Stimulated activated CD4-positive, alpha-beta T cell treated with anti-CD3 and anti-CD28 coated beads, TNF-alpha, amount 100 ng/mL, for 4 hours (primary cell): Measurements from ENCODE around the gene MCM6.

ENCODE experiments used
- DNase-seq, 3 experiments: peaks; one replicate each; pipeline ENCODE4 v3.0.0-alpha.2; 2020; ENCODE audit warnings: low read depth in 3 of 3

MCM6 gene

GRCh38 chr2:135863233-135863632 lies 13.0 kb downstream of the MCM6 start:
- DNase-seq: no peak

GRCh38 chr2:135862718-135863117 lies 13.5 kb downstream of the MCM6 start:
- no peak for DNase-seq

GRCh38 chr2:135853401-135853800 lies 22.8 kb downstream of the MCM6 start:
- no peak for DNase-seq

- no peak for DNase-seq
Observed at GRCh38 chr2:135851858-135852257, 24.4 kb downstream of the MCM6 start.

- no peak for DNase-seq
Observed at GRCh38 chr2:135850892-135851668, 25.2 kb downstream of the MCM6 start.

GRCh38 chr2:135849087-135849486 lies 27.2 kb downstream of the MCM6 start:
- no peak for DNase-seq

- no peak for DNase-seq
Observed at GRCh38 chr2:135845997-135846396, 30.2 kb downstream of the MCM6 start.

- DNase-seq: no peak
Observed at GRCh38 chr2:135845257-135845656, 31.0 kb downstream of the MCM6 start.

GRCh38 chr2:135844301-135844895 lies 31.8 kb downstream of the MCM6 start:
- DNase-seq: no peak

GRCh38 chr2:135843671-135844070 lies 32.6 kb downstream of the MCM6 start:
- no peak for DNase-seq

GRCh38 chr2:135840601-135841000 lies 35.6 kb downstream of the MCM6 start:
- no peak for DNase-seq

GRCh38 chr2:135839713-135840112 lies 36.5 kb downstream of the MCM6 start:
- no peak for DNase-seq

- no peak for DNase-seq
Observed at GRCh38 chr2:135838502-135838901, 37.7 kb downstream of the MCM6 start.

GRCh38 chr2:135836596-135837270 lies 39.5 kb downstream of the MCM6 start, which contains the start of gene LCT:
Gene LCT (minus strand): TSS chr2:135837184. CDS start chr2:135837169, 15 bp downstream.
- DNase-seq: no peak

- no peak for DNase-seq
Observed at GRCh38 chr2:135832891-135833290, 43.4 kb downstream of the MCM6 start.

GRCh38 chr2:135831180-135831812 lies 44.9 kb downstream of the MCM6 start:
- no peak for DNase-seq

- DNase-seq: no peak
Observed at GRCh38 chr2:135829378-135830135, 46.7 kb downstream of the MCM6 start.

GRCh38 chr2:135826544-135826943 lies 49.7 kb downstream of the MCM6 start:
- no peak for DNase-seq

GRCh38 chr2:135825550-135826176 lies 50.6 kb downstream of the MCM6 start:
- no peak for DNase-seq

GRCh38 chr2:135825131-135825530 lies 51.1 kb downstream of the MCM6 start:
- DNase-seq: no peak

GRCh38 chr2:135822855-135823254 lies 53.4 kb downstream of the MCM6 start:
- no peak for DNase-seq
